Measurements from ENCODE around the gene USP10.

Gene USP10

DNA sequence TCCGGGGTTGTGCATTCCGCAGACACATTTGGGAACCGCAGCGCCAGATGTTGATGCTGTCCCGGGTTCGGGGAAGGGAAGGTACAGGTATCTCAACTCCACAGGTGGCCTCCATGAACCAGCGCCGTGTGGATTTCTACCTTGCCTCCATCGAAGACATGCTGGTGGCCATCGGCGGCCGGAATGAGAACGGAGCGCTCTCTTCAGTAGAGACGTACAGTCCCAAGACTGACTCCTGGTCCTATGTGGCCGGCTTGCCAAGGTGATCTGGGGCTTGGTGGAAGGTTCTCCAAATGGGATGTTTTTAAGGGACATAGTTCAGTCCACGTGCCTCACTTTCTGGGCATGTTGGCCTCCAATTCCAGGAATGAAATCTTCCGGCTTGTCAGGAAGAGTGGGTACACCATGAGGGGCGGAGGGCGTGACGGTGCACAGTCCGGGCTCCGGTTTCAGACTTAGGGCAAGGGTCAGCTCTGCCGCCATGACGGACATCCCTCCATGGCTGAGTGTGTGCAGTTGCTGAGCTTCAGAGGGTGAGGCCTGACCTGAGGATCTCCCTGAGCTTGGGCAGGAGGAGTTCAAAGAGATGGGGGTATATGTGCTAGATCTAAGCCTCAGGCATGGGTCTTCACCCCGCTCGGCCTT lies 40.0 kb upstream of the USP10 start (continued):
- TF ChIP-seq, protein P1, sequence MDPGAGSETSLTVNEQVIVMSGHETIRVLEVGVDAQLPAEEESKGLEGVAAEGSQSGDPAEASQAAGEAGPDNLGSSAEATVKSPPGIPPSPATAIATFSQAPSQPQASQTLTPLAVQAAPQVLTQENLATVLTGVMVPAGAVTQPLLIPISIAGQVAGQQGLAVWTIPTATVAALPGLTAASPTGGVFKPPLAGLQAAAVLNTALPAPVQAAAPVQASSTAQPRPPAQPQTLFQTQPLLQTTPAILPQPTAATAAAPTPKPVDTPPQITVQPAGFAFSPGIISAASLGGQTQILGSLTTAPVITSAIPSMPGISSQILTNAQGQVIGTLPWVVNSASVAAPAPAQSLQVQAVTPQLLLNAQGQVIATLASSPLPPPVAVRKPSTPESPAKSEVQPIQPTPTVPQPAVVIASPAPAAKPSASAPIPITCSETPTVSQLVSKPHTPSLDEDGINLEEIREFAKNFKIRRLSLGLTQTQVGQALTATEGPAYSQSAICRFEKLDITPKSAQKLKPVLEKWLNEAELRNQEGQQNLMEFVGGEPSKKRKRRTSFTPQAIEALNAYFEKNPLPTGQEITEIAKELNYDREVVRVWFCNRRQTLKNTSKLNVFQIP (CRISPR knock-in tag; IDR thresholded peaks at IDR 0.05; ENCODE audit: borderline replicate concordance, low read depth) = no peak
- TF ChIP-seq ZFP3 (CRISPR knock-in tag; IDR thresholded peaks at IDR 0.05) (no peak), SNAI2 (CRISPR knock-in tag; IDR thresholded peaks at IDR 0.05) (no peak), TCF4 (CRISPR knock-in tag; IDR thresholded peaks at IDR 0.05; ENCODE audit: borderline replicate concordance) (no peak)

DNA sequence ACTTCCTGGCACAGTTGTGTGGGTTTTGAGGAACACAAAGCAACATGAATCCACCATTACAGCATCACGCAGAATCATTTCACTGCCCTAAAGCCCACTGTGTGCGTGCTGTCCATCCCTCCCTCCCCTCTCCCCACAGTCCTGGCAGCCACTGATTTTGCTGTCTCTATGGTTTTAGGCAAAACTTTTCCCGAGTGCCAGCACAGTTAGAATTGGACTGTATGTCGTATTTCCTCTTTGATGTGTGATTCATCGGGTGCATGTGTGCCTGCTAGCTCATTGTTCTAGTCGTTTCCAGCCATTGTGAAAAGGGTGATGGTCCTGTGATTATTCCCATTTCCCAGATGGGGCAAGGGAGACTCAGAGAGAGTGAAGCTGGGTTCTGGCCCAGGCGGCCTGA lies 38.8 kb upstream of the USP10 start:
- ATAC-seq = no peak
- TF ChIP-seq ZFP3 (CRISPR knock-in tag; IDR thresholded peaks at IDR 0.05) = no peak
- TF ChIP-seq, protein P2, sequence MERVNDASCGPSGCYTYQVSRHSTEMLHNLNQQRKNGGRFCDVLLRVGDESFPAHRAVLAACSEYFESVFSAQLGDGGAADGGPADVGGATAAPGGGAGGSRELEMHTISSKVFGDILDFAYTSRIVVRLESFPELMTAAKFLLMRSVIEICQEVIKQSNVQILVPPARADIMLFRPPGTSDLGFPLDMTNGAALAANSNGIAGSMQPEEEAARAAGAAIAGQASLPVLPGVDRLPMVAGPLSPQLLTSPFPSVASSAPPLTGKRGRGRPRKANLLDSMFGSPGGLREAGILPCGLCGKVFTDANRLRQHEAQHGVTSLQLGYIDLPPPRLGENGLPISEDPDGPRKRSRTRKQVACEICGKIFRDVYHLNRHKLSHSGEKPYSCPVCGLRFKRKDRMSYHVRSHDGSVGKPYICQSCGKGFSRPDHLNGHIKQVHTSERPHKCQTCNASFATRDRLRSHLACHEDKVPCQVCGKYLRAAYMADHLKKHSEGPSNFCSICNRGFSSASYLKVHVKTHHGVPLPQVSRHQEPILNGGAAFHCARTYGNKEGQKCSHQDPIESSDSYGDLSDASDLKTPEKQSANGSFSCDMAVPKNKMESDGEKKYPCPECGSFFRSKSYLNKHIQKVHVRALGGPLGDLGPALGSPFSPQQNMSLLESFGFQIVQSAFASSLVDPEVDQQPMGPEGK (CRISPR knock-in tag; IDR thresholded peaks at IDR 0.05; ENCODE audit: borderline replicate concordance) = no peak
- no peak for TF ChIP-seq CSDC2 (CRISPR knock-in tag; IDR thresholded peaks at IDR 0.05)
- TF ChIP-seq, protein P3, sequence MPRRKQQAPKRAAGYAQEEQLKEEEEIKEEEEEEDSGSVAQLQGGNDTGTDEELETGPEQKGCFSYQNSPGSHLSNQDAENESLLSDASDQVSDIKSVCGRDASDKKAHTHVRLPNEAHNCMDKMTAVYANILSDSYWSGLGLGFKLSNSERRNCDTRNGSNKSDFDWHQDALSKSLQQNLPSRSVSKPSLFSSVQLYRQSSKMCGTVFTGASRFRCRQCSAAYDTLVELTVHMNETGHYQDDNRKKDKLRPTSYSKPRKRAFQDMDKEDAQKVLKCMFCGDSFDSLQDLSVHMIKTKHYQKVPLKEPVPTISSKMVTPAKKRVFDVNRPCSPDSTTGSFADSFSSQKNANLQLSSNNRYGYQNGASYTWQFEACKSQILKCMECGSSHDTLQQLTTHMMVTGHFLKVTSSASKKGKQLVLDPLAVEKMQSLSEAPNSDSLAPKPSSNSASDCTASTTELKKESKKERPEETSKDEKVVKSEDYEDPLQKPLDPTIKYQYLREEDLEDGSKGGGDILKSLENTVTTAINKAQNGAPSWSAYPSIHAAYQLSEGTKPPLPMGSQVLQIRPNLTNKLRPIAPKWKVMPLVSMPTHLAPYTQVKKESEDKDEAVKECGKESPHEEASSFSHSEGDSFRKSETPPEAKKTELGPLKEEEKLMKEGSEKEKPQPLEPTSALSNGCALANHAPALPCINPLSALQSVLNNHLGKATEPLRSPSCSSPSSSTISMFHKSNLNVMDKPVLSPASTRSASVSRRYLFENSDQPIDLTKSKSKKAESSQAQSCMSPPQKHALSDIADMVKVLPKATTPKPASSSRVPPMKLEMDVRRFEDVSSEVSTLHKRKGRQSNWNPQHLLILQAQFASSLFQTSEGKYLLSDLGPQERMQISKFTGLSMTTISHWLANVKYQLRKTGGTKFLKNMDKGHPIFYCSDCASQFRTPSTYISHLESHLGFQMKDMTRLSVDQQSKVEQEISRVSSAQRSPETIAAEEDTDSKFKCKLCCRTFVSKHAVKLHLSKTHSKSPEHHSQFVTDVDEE (CRISPR knock-in tag; IDR thresholded peaks at IDR 0.05) = no peak
- no peak for TF ChIP-seq SNAI2 (CRISPR knock-in tag; IDR thresholded peaks at IDR 0.05)
- TF ChIP-seq ESRRG (CRISPR knock-in tag; IDR thresholded peaks at IDR 0.05) = no peak
- TF ChIP-seq ZFP30 (CRISPR knock-in tag; IDR thresholded peaks at IDR 0.05) = no peak
- no peak for TF ChIP-seq ARNTL (CRISPR knock-in tag; IDR thresholded peaks at IDR 0.05; ENCODE audit: borderline replicate concordance, low read depth)
- TF ChIP-seq ZNF565 (CRISPR knock-in tag; conservative IDR thresholded peaks at IDR 0.05; ENCODE audit: low read depth) = no peak
- TF ChIP-seq, protein P4, sequence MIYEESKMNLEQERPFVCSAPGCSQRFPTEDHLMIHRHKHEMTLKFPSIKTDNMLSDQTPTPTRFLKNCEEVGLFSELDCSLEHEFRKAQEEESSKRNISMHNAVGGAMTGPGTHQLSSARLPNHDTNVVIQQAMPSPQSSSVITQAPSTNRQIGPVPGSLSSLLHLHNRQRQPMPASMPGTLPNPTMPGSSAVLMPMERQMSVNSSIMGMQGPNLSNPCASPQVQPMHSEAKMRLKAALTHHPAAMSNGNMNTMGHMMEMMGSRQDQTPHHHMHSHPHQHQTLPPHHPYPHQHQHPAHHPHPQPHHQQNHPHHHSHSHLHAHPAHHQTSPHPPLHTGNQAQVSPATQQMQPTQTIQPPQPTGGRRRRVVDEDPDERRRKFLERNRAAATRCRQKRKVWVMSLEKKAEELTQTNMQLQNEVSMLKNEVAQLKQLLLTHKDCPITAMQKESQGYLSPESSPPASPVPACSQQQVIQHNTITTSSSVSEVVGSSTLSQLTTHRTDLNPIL (CRISPR knock-in tag; IDR thresholded peaks at IDR 0.05; ENCODE audit: low read depth) = no peak
- no peak for TF ChIP-seq TOX (CRISPR knock-in tag; IDR thresholded peaks at IDR 0.05; ENCODE audit: borderline replicate concordance)
- TF ChIP-seq BACH2 (CRISPR knock-in tag; IDR thresholded peaks at IDR 0.05; ENCODE audit: borderline replicate concordance) = no peak
- no peak for TF ChIP-seq PPARA (CRISPR knock-in tag; IDR thresholded peaks at IDR 0.05; ENCODE audit: borderline replicate concordance)
- no peak for TF ChIP-seq ZNF8 (CRISPR knock-in tag; IDR thresholded peaks at IDR 0.05)

DNA sequence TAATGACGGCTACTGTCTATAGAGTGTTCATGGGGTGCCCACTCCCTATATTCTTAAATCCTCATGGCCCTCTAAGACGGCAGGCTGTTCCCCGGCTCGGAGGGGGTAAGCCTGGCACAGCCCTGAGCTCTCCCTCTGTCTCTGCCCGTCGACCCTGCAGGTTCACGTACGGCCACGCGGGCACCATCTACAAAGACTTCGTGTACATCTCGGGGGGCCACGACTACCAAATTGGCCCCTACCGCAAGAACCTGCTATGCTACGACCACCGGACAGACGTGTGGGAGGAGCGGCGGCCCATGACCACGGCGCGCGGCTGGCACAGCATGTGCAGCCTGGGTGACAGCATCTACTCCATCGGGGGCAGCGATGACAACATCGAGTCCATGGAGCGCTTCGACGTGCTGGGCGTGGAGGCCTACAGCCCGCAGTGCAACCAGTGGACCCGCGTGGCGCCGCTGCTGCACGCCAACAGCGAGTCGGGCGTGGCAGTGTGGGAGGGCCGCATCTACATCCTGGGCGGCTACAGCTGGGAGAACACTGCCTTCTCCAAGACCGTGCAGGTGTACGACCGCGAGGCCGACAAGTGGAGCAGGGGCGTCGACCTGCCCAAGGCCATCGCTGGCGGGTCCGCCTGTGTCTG lies 38.3 kb upstream of the USP10 start:
- TF ChIP-seq ZFP3 (CRISPR knock-in tag; IDR thresholded peaks at IDR 0.05) (no peak), GLIS3 (CRISPR knock-in tag; IDR thresholded peaks at IDR 0.05) (no peak), BACH2 (CRISPR knock-in tag; IDR thresholded peaks at IDR 0.05; ENCODE audit: borderline replicate concordance) (no peak), SNAI2 (CRISPR knock-in tag; IDR thresholded peaks at IDR 0.05) (no peak), TCF4 (CRISPR knock-in tag; IDR thresholded peaks at IDR 0.05; ENCODE audit: borderline replicate concordance) (no peak)
- no peak for ATAC-seq

DNA sequence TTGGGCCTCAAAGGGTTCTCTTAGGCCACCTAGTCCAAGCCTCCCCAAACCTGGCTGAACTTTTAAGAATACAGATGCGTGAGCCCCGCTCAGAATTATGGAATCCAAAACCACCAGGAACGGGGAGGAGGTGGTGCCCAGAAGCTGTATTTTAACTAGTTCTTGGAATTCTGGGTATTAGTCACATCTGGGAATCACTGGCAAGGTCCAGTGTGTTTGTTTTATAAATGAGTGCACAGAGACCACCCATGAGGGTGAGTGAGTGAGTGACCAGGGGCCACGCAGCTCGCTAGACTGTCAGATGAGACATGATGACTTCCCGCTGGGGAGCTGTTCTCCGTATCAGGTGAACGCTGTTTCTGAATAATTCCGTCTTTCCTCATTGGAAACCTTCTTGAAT lies 37.3 kb upstream of the USP10 start:
- no peak for ATAC-seq
- TF ChIP-seq TOX (CRISPR knock-in tag; IDR thresholded peaks at IDR 0.05; ENCODE audit: borderline replicate concordance) (no peak), ZNF8 (CRISPR knock-in tag; IDR thresholded peaks at IDR 0.05) (no peak)

All from SK-N-SH treated with all-trans-retinoic acid at 6 μM for 48 hours (cell line).